H7 (cell line): ENCODE results near the gene CT45A10. TPM values are rescaled to one million over a fixed set of nuclear protein-coding genes. Genes with fewer than 3 reads are reported as not detected.
"Not testable (repeated sequence)": the region's sequence is repeated elsewhere in the genome, so short reads cannot be mapped to it uniquely, and the experiment has no call there.

ENCODE experiments used
- DNase-seq: peaks from one replicate; pipeline ENCODE4 v3.0.0; 2012
- H3K27me3 ChIP-seq: 2 replicates; pipeline ENCODE4 v1.6.0; 2011; ENCODE audit warnings: mild to moderate bottlenecking, low read length; ENCODE audit not compliant: control insufficient read depth, insufficient read depth
- H3K36me3 ChIP-seq: replicated peaks from 2 replicates; pipeline ENCODE4 v1.5.1; 2011; ENCODE audit warnings: low read length; ENCODE audit not compliant: control insufficient read depth, insufficient read depth
- H3K4me3 ChIP-seq: 2 replicates; pipeline ENCODE4 v1.5.1; 2011; ENCODE audit warnings: low read depth, mild to moderate bottlenecking, control low read depth, low read length, moderate library complexity; ENCODE audit not compliant: insufficient read depth
- total RNA-seq: library from RNA; depleted of rRNA; stranded (reverse); fragments of >200 nt; shearing (Covaris generic); gene quantifications from 2 replicates; pipeline ENCODE4 v1.2.3, GENCODE V29; 2014; rRNA removed

CT45A10 gene
- total RNA-seq, 1 experiment from 2014 or later, result 0.55 TPM

DNA sequence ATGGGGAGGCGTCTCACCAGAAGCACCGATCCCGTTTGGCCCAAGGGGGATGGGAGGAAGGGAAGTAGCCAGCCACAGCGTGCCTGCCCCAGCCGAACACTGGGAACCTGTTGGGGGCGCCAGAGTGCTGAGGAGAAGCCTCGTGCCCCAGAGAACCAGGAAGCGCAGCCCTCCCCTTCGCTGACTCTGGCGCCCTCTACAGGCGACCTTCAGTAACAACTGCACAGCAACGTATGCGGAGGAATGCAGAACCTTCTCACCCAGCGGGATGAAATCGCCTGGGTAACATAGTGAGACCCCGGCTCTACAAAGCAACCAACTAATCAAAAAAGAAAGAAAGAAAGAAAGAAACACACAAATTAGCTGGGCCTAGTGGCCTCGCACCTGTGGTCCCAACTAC is 56.1 kb downstream of the CT45A10 start, which contains the start of gene CT45A7:
TSS of gene CT45A7 (minus strand) at position 101 of the 400 bp plus-strand sequence. CDS start 3,747 bp downstream, outside the sequence.
- not testable (repeated sequence) for H3K4me3 ChIP-seq, DNase-seq, H3K27me3 ChIP-seq, H3K36me3 ChIP-seq

Other genes starting within 250 kb of the CT45A10 start
- gene CT45A1, start 179.8 kb downstream of the CT45A10 start, total RNA-seq, result not detected in 2 replicates
- not detected in 2 replicates for gene CT45A3, start 125.3 kb downstream of the CT45A10 start, total RNA-seq
- gene CT45A5, start 107.9 kb downstream of the CT45A10 start, total RNA-seq, result 0.18 TPM in 1 of 2 replicates, not detected in the other
- not detected in 2 replicates for gene CT45A6, start 90.7 kb downstream of the CT45A10 start, total RNA-seq
- gene CT45A2, start 73.4 kb downstream of the CT45A10 start, total RNA-seq, result not detected in 2 replicates
- gene CT45A7, start 56.2 kb downstream of the CT45A10 start, total RNA-seq, result not detected in 2 replicates
- not detected in 2 replicates for gene CT45A8, start 38.9 kb downstream of the CT45A10 start, total RNA-seq
- not detected in 2 replicates for gene CT45A9, start 21.6 kb downstream of the CT45A10 start, total RNA-seq
- 0.03 and 0.33 TPM in 2 replicates for gene SAGE1, start 272 bp upstream of the CT45A10 start, total RNA-seq
- gene MMGT1, start 80.5 kb upstream of the CT45A10 start, total RNA-seq, result 15.5 and 17.4 TPM in 2 replicates
- 11.4 and 13.4 TPM in 2 replicates for gene SLC9A6, start 92.0 kb upstream of the CT45A10 start, total RNA-seq